ENCODE results near the gene LITAF.
"Not testable (repeated sequence)": the region's sequence is repeated elsewhere in the genome, so short reads cannot be mapped to it uniquely, and the experiment has no call there.

Gene LITAF

DNA sequence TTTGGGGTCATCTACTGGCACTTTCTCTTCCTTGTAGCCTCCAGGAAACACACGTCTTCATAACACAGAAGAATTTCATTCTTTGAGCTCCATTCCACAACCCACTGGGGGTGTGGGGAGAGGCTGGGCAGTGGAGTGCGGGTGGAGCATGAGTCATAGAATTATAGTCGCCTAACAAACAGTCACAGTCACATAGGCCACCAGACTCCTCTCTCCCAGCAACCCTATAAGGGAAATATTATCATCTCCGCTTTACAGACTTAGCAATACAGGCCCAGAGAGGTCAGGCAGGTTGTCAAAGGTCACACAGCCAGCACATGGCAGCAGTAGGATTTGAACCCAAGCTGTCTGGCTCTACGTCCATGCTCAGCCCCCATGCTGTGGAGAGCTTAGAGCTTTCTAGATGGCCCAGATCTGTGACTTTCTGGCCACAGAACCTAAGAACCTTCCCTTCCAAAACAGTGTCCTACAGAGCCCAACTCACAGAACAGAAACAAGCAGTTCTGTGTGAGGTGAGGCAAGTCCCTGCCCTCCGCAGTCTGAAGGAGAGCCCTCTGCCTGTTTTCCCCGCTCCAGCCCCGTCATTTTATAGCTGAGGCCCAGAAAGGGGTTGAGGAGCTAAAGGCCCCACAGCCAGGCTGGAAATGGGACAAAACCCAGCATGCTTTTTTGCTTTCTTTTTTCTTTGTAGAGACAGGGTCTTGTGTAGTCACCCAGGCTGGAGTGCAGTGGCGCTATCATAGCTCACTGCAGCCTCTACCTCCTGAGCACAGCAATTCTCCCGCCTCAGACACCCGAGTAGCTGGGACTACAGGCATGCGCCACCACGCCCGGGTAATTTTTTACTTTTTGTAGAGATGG is 10.7 kb upstream of the LITAF start:
- DNase-seq, result peak; percentile 30

DNA sequence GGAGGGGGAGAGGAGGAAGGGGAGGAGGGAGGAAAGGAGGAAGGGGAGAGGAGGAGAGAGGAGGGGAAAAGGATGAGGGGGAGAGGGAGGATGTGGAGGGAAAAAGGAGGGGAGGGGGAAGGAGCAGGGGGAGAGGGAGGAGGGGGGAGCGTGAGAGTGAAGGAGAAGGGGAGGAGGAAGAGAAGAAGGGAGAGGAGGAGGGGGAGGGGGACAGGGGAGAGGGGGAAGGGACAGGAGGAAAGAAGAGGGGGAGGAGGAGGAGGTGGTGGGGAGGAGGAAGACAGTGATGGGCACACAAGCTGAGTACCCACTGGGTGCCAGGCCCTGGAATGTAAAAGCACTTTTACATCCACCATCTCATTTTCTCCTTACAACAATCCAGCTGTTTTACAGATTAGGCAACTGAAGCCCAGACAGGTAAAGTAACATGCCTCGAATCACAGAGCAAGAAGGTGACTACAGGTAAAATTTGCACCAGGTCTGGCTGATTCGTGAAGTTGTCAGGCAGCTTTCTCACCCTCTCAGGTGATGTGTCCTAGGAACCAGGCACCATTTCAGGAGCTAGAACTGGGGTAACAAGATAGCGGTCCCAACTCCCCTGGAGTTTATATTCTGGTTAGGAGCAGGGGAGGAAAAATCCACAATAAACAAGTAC is 10.0 kb upstream of the LITAF start:
- DNase-seq, result peak; percentile 49

- DNase-seq, result no peak
Measured at GRCh38 chr16:11593581-11593980, 6.9 kb upstream of the LITAF start.

GRCh38 chr16:11593076-11593475 is 6.4 kb upstream of the LITAF start:
- DNase-seq, result not testable (repeated sequence)

GRCh38 chr16:11591630-11592029 is 4.9 kb upstream of the LITAF start:
- not testable (repeated sequence) for DNase-seq

GRCh38 chr16:11589198-11589550 is 2.5 kb upstream of the LITAF start:
- DNase-seq, result no peak

DNA sequence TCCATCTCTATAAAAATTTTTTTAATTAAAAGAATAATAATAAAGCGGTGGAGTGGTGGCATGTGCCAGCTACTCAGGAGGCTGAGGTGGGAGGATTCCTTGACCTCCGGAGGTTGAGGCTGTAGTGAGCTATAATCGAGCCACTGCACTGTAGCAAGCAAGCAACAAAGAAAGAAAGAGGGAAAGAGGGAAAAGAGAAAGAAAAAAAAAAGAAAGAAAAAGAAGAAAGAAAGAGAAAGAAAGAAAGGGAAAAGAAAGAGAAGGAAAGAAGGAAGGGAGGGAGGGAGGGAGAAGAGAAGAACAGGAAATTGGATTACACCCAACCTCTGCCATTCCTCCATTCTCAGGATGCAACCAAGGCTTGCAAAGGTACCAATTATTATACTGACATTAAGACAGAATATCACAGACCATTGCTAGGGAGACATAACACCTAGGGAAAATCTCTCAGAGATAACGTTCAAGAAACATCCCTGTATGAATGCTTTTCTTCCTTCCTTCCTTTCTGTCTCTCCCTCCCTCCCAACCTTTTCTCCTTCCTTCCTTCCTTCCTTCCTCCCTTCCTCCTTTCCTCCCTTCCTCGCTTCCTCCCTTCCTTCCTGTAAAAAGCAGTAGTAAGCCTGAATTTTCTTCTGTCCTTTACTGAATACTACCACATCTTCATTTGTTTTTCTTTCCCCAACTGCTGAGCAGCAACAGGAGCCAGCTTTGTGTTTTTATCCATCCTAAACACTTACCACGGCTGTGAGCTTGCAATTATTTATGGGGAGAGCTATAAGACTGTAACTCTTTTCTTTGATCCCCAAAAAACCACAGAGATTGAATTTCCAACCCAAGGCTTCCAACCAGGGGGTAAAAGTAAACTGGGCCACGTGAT is 1.8 kb upstream of the LITAF start:
- no peak for DNase-seq

GRCh38 chr16:11587643-11588247 is 1.0 kb upstream of the LITAF start:
- peak; percentile 57 for DNase-seq

DNA sequence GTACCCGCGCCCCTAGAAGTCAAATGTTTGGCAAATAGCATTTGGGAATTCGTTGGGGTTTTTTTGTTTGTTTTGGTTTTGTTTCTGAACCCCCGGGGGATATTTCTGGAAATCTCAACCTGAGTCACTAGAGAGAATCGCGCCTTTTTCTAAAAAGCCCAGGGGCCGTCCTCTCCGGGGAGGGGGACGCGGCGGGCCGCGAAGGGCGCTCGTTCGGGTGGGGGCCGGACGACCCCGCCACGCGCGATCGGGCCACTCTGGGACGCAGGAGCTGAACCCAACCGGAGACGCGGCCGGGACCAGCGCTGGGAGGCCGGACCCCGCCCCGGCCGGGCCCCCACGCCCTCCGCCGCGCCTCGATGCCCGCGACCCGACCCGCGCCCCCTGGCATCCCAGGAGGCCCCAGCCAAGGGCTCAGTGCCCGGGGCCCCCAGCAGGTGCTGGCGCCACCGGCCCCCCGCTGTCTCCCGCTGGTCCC is 302 bp downstream of the LITAF start:
- peak; percentile 58 for DNase-seq

GRCh38 chr16:11585460-11586377 is 1.0 kb downstream of the LITAF start:
- peak; percentile 44 for DNase-seq

- peak; percentile 88 for DNase-seq
Measured at GRCh38 chr16:11583889-11584565, 2.7 kb downstream of the LITAF start.

DNA sequence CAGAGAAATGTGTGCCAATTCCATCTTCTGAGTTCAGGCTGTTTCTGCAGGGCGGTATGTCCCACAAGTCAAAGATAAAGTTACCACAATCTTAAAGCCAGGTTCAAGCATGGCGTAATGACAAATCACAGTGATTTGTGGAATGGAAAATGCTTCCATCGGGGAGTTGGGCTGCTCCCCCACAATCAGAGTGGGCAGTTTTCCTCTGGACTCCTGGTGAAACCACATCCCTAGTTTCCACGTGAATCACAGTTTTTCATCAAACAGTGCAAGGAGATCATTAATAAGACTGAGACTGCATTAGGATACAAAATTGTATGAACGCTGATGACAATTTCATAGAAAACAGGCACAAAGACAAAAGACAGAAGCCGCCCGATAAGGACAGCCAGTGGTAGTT is 3.6 kb downstream of the LITAF start:
- DNase-seq, result no peak

- no peak for DNase-seq
Measured at GRCh38 chr16:11582157-11582814, 4.4 kb downstream of the LITAF start.

DNA sequence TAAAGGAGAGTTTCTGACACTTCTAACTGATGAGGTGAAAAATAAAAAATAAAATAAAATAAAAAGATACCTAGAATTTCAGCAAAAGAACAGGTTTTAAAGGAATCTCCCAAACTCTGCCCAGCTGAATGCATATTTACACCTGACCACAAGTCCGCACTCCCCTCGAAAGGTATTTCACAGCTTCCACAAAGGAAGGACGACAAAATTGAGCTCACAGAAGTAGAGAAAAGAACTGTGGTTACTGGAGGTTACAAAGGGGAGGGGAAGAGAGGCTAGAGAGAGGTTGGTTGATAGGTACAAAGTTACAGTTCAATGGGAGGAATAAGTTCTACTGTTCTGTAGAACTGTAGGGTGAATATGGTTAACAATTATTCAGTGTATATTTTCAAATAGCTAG is 5.0 kb downstream of the LITAF start:
- DNase-seq, result no peak

- DNase-seq, result no peak
Measured at GRCh38 chr16:11580451-11581086, 6.2 kb downstream of the LITAF start.

DNA sequence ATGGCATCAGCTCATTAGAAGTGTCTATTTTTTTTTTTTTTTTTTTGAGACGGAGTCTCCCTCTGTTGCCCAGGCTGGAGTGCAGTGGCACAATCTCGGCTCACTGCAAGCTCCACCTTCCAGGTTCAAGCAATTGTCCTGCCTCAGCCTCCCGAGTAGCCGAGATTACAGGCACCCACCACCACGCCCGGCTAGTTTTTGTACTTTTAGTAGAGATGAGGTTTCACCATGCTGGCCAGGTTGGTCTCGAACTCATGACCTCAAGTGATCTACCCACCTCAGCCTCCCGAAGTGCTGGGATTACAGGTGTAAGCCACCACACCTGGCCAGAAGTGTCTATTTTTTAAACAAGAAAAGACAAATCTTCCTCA is 9.4 kb downstream of the LITAF start:
- DNase-seq, result not testable (repeated sequence)

- DNase-seq, result peak; percentile 89
Measured at GRCh38 chr16:11576427-11577289, 10.1 kb downstream of the LITAF start.

- no peak for DNase-seq
Measured at GRCh38 chr16:11575223-11575589, 11.5 kb downstream of the LITAF start.
